ENCODE measurements around the gene CNTNAP2. TPM values are rescaled to one million over a fixed set of nuclear protein-coding genes. Genes with fewer than 3 reads are reported as not detected.

The CNTNAP2 gene
- total RNA-seq, 1 experiment from 2014 or later, result 42.5 TPM

DNA sequence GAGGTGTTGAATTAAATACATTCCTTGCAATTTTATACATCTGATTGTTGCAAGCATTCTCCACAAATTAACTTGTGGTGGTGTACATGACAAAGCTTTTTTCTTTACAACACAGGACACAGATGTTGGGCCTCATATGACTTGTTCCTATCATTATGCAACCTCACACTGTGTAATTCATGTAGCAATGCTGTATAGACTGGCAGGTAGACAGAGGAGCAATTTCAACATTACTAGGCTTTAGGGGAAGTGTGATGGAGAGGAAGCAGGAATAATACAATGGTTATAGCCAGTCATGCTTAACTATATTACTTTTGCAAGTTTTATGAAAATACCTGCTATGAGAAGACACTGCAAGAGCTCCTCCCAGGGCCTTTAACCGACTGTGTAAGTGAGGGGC, 832.1 kb downstream of the CNTNAP2 start:
- Histone ChIP-seq H3K36me3 (ENCODE audit: control insufficient read depth, insufficient read depth, low read length) (no peaks in the 10 kb centered on the region), H3K4me1 (no peaks in the 10 kb centered on the region), H3K4me3 (ENCODE audit: low read depth, low read length) (no peak overlapping the region), H3K27me3 (replicated peaks; ENCODE audit: control insufficient read depth, insufficient read depth, low read length) (no peaks in the 10 kb centered on the region), H3K9me3 (no peaks in the 10 kb centered on the region)
- intact Hi-C loops (cut with micrococcal nuclease; ENCODE audit: unreplicated experiment), result no loop called here
- H3K36me3 Mint-ChIP-seq (ENCODE audit: insufficient read depth, unreplicated experiment), result no peaks in the 10 kb centered on the region
- H3K4me3 Mint-ChIP-seq (ENCODE audit: unreplicated experiment), result no peak overlapping the region
- no TSS peak for BruUV-seq (replicated peaks)
- TF ChIP-seq, protein P1, sequence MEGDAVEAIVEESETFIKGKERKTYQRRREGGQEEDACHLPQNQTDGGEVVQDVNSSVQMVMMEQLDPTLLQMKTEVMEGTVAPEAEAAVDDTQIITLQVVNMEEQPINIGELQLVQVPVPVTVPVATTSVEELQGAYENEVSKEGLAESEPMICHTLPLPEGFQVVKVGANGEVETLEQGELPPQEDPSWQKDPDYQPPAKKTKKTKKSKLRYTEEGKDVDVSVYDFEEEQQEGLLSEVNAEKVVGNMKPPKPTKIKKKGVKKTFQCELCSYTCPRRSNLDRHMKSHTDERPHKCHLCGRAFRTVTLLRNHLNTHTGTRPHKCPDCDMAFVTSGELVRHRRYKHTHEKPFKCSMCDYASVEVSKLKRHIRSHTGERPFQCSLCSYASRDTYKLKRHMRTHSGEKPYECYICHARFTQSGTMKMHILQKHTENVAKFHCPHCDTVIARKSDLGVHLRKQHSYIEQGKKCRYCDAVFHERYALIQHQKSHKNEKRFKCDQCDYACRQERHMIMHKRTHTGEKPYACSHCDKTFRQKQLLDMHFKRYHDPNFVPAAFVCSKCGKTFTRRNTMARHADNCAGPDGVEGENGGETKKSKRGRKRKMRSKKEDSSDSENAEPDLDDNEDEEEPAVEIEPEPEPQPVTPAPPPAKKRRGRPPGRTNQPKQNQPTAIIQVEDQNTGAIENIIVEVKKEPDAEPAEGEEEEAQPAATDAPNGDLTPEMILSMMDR (IDR thresholded peaks at IDR 0.05; ENCODE audit: insufficient read depth in 1 of 2, low read depth in 1 of 2, low read length in 1 of 2, severe bottlenecking in 1 of 2, unreplicated experiment in 1 of 2), result no peak
- DNase-seq, result no peak
- H3K27me3 Mint-ChIP-seq (ENCODE audit: insufficient read depth, unreplicated experiment), result no peaks in the 10 kb centered on the region
- ChIA-PET CTCF (no interaction called here), POLR2A (no interaction called here)
- H3K27ac Mint-ChIP-seq (ENCODE audit: unreplicated experiment), result no peak overlapping the region
- no peaks in the 10 kb centered on the region for H3K9me3 Mint-ChIP-seq (ENCODE audit: unreplicated experiment)
- no peaks in the 10 kb centered on the region for H3K4me1 Mint-ChIP-seq (ENCODE audit: low read depth, unreplicated experiment)

DNA sequence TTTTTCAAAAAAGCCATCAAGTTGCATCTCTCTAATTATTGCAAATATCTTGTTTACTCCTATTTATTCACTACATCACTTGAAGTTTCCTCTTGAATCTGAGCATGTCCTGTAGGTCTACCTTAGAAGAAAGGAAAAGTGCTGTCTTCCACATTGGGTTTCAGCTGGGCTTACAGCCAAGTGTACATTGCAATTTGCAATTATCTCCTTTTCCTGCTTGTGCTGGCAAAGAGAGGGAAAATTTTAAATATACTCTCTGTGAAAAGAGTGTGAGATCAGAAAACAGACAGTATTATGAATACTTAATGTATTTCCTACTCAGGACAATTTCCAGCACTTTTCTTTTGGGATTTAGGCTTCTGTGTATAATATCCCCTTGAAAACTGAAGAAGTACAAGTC, 839.7 kb downstream of the CNTNAP2 start:
- H3K9me3 Mint-ChIP-seq (ENCODE audit: unreplicated experiment), result no peaks in the 10 kb centered on the region
- TF ChIP-seq, protein P1 (IDR thresholded peaks at IDR 0.05; ENCODE audit: insufficient read depth in 1 of 2, low read depth in 1 of 2, low read length in 1 of 2, severe bottlenecking in 1 of 2, unreplicated experiment in 1 of 2), result no peak
- ChIA-PET CTCF (no interaction called here), POLR2A (no interaction called here)
- H3K4me1 ChIP-seq, result no peaks in the 10 kb centered on the region
- no peak for DNase-seq
- no TSS peak for BruUV-seq (replicated peaks)
- no peaks in the 10 kb centered on the region for H3K36me3 Mint-ChIP-seq (ENCODE audit: insufficient read depth, unreplicated experiment)
- no peaks in the 10 kb centered on the region for H3K36me3 ChIP-seq (ENCODE audit: control insufficient read depth, insufficient read depth, low read length)
- no peak overlapping the region for H3K4me3 ChIP-seq (ENCODE audit: low read depth, low read length)
- no peak overlapping the region for H3K27ac Mint-ChIP-seq (ENCODE audit: unreplicated experiment)
- intact Hi-C loops (cut with micrococcal nuclease; ENCODE audit: unreplicated experiment), result no loop called here
- H3K27me3 ChIP-seq (replicated peaks; ENCODE audit: control insufficient read depth, insufficient read depth, low read length), result no peaks in the 10 kb centered on the region
- H3K9me3 ChIP-seq, result no peaks in the 10 kb centered on the region
- no peak overlapping the region for H3K4me3 Mint-ChIP-seq (ENCODE audit: unreplicated experiment)
- no peaks in the 10 kb centered on the region for H3K4me1 Mint-ChIP-seq (ENCODE audit: low read depth, unreplicated experiment)
- H3K27me3 Mint-ChIP-seq (ENCODE audit: insufficient read depth, unreplicated experiment), result no peaks in the 10 kb centered on the region

DNA sequence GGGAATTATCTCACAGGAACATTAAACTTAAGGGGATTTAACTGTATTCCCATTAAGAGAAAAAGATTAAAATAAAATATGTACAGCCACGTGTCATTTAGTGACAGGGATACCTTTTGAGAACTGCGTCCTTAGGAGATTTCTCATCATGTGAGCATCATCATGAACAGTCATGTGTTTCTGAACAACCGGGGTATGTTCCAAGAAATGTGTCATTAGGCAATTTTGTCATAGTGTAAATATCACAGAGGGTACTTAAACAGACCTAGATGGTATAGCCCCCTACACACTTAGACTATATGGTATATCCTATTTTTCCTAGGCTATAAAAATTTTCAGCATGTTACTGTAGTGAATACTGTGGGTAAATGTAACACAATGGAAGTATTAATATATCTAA, 840.3 kb downstream of the CNTNAP2 start:
- CTCF ChIA-PET, result no interaction called here
- no peaks in the 10 kb centered on the region for H3K27me3 Mint-ChIP-seq (ENCODE audit: insufficient read depth, unreplicated experiment)
- no peak overlapping the region for H3K27ac Mint-ChIP-seq (ENCODE audit: unreplicated experiment)
- H3K9me3 Mint-ChIP-seq (ENCODE audit: unreplicated experiment), result no peaks in the 10 kb centered on the region
- TF ChIP-seq, protein P1 (IDR thresholded peaks at IDR 0.05; ENCODE audit: insufficient read depth in 1 of 2, low read depth in 1 of 2, low read length in 1 of 2, severe bottlenecking in 1 of 2, unreplicated experiment in 1 of 2), result no peak
- no peak for DNase-seq
- Histone ChIP-seq H3K9me3 (no peaks in the 10 kb centered on the region), H3K4me3 (ENCODE audit: low read depth, low read length) (no peak overlapping the region), H3K4me1 (no peaks in the 10 kb centered on the region), H3K27me3 (replicated peaks; ENCODE audit: control insufficient read depth, insufficient read depth, low read length) (no peaks in the 10 kb centered on the region), H3K36me3 (ENCODE audit: control insufficient read depth, insufficient read depth, low read length) (no peaks in the 10 kb centered on the region)
- no peaks in the 10 kb centered on the region for H3K4me1 Mint-ChIP-seq (ENCODE audit: low read depth, unreplicated experiment)
- POLR2A ChIA-PET, result no interaction called here
- H3K4me3 Mint-ChIP-seq (ENCODE audit: unreplicated experiment), result no peak overlapping the region
- H3K36me3 Mint-ChIP-seq (ENCODE audit: insufficient read depth, unreplicated experiment), result no peaks in the 10 kb centered on the region
- no TSS peak for BruUV-seq (replicated peaks)
- intact Hi-C loops (cut with micrococcal nuclease; ENCODE audit: unreplicated experiment), result no loop called here

All from Caco-2 (cell line).